ENCODE measurements around the gene TMEM121B.
"Not testable (repeated sequence)": the region's sequence is repeated elsewhere in the genome, so short reads cannot be mapped to it uniquely, and the experiment has no call there.

GRCh38 chr22:17147458-17147857, 26.3 kb upstream of the TMEM121B start:
- TF ChIP-seq POLR2A (IDR thresholded peaks at IDR 0.05; ENCODE audit: low read length); GATA1 (IDR thresholded peaks at IDR 0.05; ENCODE audit: low read depth, low read length): not testable (repeated sequence)
